ENCODE measurements around the gene INPP5J. TPM values are rescaled to one million over a fixed set of nuclear protein-coding genes. Genes with fewer than 3 reads are reported as not detected.

Gene INPP5J
- total RNA-seq, 2 experiments from 2014 or later, result not detected

DNA sequence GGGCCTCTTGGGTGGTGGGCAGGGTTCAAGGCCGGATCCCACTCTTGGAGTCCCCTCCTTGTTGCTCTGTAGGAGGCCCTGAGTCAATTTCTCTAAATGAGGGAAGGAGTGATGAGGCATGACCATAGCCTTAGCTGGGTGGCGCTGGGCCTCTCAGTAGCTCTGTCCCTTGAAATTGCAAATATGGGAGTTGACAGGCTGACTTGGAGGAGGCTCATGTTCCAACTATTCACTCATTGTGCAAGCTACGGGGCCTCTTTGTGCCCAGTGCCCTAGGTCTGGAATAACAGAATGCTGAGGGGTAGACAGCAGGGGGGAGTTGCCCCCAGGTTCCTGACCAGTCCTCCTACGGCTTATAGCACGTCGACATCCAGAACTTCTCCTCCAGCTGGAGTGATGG is 23.4 kb upstream of the INPP5J start:
- no peaks in the 10 kb centered on the region for H3K27me3 Mint-ChIP-seq
- POLR2A ChIA-PET, result interaction anchor here (1.3 kb wide), 1 partner anchor 169 kb away, joined by 3 read pairs; no protein-coding TSS in a partner anchor
- CTCF ChIA-PET, result no interaction called here

DNA sequence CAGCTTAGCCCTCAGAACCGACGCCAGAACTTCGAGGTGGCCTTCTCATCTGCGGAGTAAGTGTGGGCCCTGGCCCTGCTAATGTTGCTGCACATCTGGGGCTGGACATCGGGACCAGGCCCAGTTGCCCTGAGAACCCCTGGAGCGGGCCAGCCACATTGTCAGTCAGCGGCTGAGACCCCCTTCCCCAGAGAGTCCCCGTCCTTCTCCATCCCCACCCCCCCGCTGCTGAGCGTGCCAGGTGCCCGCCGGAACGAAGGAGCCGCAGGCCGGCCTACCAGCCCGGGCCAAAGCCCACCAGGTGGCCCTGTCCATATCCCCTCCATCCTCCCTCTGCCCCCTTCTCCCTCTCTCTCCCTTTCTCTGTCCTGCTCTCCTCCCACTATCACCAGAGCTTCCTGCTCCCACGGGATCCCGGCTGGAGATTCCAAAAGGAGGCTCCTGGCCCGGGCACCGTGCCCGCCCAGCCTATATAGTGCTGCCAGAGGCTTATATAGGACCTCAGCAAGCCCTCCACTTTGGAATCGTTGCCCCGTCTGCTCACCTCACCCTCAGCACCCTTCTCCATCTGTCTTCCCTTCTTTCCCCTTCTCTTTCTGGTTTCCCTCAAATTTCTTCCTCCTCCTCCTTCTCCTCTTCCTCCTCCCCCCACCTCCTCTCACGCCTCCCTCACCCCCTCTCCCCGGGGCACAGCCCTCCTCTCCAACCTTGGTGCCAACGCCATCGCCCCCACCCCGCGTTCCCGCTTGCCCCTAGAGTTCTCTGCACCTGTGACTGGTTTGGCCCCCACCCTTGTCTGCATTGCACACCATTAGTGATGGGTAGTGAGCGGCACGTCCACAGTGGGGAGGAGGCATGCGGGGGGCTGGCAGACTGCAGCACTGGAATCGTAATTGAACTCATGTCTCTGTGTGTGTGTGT is 22.7 kb upstream of the INPP5J start:
- CTCF ChIA-PET, result no interaction called here
- H3K9me3 Mint-ChIP-seq, result no peaks in the 10 kb centered on the region
- H3K4me3 Mint-ChIP-seq, result no peak overlapping the region
- no peaks in the 10 kb centered on the region for H3K27me3 Mint-ChIP-seq
- peaks cover 12% of the 10 kb centered on the region for H3K36me3 Mint-ChIP-seq (ENCODE audit: low read depth)
- POLR2A ChIA-PET, result no interaction called here
- no peaks in the 10 kb centered on the region for H3K4me1 Mint-ChIP-seq
- no peak for DNase-seq
- no peak overlapping the region for H3K27ac Mint-ChIP-seq

More for the DNA sequence above, 23.4 kb upstream of the INPP5J start:
- Mint-ChIP-seq H3K4me1 (no peaks in the 10 kb centered on the region), H3K27ac (no peak overlapping the region), H3K36me3 (ENCODE audit: low read depth) (peaks cover 12% of the 10 kb centered on the region), H3K9me3 (no peaks in the 10 kb centered on the region), H3K4me3 (no peak overlapping the region)
- DNase-seq, result no peak

- DNase-seq, result no peak
- H3K36me3 Mint-ChIP-seq (ENCODE audit: low read depth), result peaks cover 9% of the 10 kb centered on the region
- ChIA-PET POLR2A (no interaction called here), CTCF (no interaction called here)
- H3K9me3 Mint-ChIP-seq, result no peaks in the 10 kb centered on the region
- H3K4me3 Mint-ChIP-seq, result no peak overlapping the region
- H3K27ac Mint-ChIP-seq, result no peak overlapping the region
- no peaks in the 10 kb centered on the region for H3K27me3 Mint-ChIP-seq
- no peaks in the 10 kb centered on the region for H3K4me1 Mint-ChIP-seq
These were observed 21.8 kb upstream of the INPP5J start for GRCh38 chr22:31100762-31101525.

DNA sequence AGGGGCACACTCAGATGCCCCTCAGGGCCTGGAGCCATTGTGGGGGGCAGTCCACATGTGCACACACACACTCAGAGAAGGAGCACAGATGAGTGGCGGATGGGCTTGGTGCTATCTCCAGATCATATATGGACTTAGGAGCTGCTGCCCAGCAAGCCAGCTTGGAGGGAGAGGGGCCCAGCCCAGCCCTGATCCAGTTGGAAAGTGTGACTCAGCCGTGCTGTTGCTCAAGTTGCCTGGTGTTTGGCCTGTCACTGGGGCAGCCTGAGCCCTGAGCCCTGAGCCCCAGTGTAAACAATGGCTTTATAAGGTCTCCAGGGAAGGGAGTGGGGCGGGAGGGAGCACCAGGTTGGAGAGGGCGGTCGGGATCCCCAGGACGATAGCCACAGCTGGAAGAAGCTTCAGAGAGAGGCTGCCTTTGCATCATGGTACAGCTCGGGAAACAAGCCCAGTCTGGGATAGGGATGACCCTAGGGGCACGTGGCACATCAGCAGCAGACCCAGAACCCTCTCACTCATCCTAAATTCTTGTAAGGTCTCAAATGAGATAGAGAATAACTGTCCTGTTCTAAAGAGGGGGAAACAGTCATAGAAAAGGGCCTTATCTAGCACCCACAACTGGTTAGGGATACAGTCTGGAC is 20.2 kb upstream of the INPP5J start:
- CTCF ChIA-PET, result no interaction called here
- POLR2A ChIA-PET, result interaction anchor here (0.9 to 1.2 kb wide), 2 partner anchors 17 to 76 kb away, joined by 3 read pairs; no protein-coding TSS in a partner anchor
- Mint-ChIP-seq H3K36me3 (ENCODE audit: low read depth) (peaks cover 2% of the 10 kb centered on the region), H3K4me3 (no peak overlapping the region), H3K4me1 (peaks cover 9% of the 10 kb centered on the region), H3K9me3 (no peaks in the 10 kb centered on the region), H3K27me3 (no peaks in the 10 kb centered on the region), H3K27ac (no peak overlapping the region)
- DNase-seq, result no peak

DNA sequence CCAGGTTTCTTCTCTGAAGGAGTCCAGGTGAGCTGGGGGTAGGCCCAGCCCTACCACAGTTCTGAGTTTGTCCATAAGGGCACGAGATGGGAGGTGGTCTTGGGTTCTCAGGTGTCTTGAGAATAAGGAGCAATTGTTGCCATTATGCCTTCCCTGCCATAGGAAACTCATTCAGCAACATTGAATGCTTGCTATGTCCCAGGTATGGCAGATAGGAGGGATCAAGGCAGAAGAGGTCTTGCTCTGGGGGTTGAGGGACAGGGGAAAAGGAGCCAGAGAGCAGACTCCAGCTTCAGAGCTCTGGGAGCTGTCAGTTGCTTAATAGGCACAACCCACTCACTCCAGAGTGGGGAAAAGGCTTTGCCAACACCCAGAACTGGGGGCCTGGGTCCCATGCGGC is 19.7 kb upstream of the INPP5J start:
- no peak for DNase-seq
- CTCF ChIA-PET, result no interaction called here
- no peak overlapping the region for H3K4me3 Mint-ChIP-seq
- no peaks in the 10 kb centered on the region for H3K9me3 Mint-ChIP-seq
- no peak overlapping the region for H3K27ac Mint-ChIP-seq
- POLR2A ChIA-PET, result interaction anchor here (0.9 to 1.8 kb wide), 4 partner anchors 10 to 75 kb away, joined by 3 to 5 read pairs (median 3); no protein-coding TSS in a partner anchor
- no peaks in the 10 kb centered on the region for H3K27me3 Mint-ChIP-seq
- H3K4me1 Mint-ChIP-seq, result peaks cover 14% of the 10 kb centered on the region
- peaks cover 2% of the 10 kb centered on the region for H3K36me3 Mint-ChIP-seq (ENCODE audit: low read depth)

DNA sequence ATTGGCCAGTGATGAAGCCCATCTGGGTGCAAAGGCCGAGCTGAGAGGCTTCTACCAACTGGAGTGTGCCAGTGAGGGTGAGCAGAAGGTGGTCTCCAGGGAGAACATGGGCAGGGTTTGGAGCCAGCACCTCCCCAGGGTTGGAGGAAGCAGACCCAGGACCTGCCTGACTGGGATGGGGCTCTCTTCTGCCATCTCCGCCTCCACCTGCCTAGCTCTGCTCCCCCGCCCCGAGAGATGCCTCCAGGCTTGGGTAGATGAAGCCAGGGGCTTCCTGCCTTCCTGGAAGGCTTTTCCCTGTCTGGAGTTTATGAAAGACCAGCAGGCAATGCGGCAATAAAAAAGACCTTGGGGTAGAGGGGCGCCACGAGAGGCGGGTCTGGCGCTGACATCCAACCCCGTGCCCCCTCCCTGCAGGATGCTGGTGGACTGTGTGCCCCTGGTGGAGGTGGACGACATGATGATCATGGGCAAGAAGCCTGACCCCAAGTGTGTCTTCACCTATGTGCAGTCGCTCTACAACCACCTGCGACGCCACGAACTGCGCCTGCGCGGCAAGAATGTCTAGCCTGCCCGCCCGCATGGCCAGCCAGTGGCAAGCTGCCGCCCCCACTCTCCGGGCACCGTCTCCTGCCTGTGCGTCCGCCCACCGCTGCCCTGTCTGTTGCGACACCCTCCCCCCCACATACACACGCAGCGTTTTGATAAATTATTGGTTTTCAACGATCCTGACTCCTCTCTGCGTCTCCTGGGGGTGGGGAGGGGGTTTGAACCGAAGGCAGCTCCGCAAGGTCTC is 18.7 kb upstream of the INPP5J start:
- no peak for DNase-seq
- H3K9me3 Mint-ChIP-seq, result no peaks in the 10 kb centered on the region
- no peak overlapping the region for H3K4me3 Mint-ChIP-seq
- no peak overlapping the region for H3K27ac Mint-ChIP-seq
- no peaks in the 10 kb centered on the region for H3K27me3 Mint-ChIP-seq
- ChIA-PET CTCF (interaction anchor here (0.8 to 1.8 kb wide), 2 partner anchors 19 kb away, joined by 3 to 6 read pairs; no protein-coding TSS in a partner anchor), POLR2A (interaction anchor here (0.7 to 1.8 kb wide), 5 partner anchors 9 to 135 kb away, joined by 3 to 5 read pairs (median 3); partner anchors contain the start of genes MORC2 and TUG1)
- H3K36me3 Mint-ChIP-seq (ENCODE audit: low read depth), result no peaks in the 10 kb centered on the region
- peaks cover 15% of the 10 kb centered on the region for H3K4me1 Mint-ChIP-seq

DNA sequence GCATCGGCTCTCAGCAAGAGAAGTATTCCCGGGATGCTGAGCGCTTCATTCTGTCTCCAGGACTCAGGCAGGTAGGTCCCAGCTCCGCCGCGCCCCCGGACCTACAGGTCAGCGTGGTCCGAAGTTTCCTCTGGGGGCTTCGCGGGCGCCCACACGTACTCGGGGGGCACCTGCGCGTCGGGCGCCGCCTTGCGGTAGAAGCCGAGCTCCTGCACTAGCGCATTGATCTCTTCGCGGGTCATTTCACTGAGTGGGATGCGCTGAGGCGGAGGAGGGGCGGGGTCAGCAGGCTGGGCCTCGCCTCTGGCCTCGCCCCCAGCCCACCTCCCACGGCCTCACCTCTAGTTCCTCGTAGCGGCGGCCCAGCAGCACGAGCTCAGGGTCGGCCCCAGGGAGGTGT is 17.9 kb upstream of the INPP5J start:
- no peaks in the 10 kb centered on the region for H3K27me3 Mint-ChIP-seq
- no peak for DNase-seq
- no peak overlapping the region for H3K4me3 Mint-ChIP-seq
- H3K4me1 Mint-ChIP-seq, result peaks cover 15% of the 10 kb centered on the region
- ChIA-PET POLR2A (interaction anchor here (0.7 to 1.8 kb wide), 3 partner anchors 9 to 136 kb away, joined by 3 to 5 read pairs (median 5); partner anchors contain the start of genes MORC2 and TUG1), CTCF (interaction anchor here (0.5 to 1.8 kb wide), 5 partner anchors 9 to 168 kb away, joined by 3 to 6 read pairs (median 3); no protein-coding TSS in a partner anchor)
- no peaks in the 10 kb centered on the region for H3K36me3 Mint-ChIP-seq (ENCODE audit: low read depth)
- no peaks in the 10 kb centered on the region for H3K9me3 Mint-ChIP-seq
- no peak overlapping the region for H3K27ac Mint-ChIP-seq

DNA sequence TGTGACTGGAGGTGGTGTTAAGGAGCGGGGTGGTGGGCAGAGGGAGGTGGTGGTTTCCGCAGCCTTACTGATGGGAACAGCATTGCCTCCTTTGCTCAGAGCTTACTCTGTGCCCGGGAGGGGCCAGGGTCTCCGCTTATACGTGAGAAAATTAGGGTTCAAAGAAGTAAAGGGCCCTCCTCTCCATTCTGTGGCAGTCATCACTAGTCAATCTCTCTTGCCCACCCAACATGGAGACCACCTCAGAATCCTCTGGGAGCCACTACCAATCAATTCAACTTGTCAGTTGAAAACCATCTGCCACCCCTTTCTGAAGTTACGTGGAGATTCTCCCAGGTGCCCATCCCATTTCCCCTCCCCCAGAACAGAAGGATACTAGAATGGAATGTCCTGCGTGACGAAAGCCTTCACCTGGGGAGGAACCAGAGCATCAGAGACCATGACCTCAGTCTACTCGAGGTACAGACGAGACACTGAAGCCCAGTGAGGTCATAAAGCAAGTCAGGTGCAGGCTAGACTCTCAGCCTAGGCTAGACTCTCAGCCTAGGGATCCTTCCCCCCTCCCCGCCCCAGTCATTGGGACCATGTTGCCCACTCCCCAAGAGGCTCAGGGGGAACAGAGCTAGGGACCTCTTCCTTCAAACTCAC is 17.4 kb upstream of the INPP5J start:
- no peak overlapping the region for H3K4me3 Mint-ChIP-seq
- H3K27me3 Mint-ChIP-seq, result no peaks in the 10 kb centered on the region
- peaks cover 15% of the 10 kb centered on the region for H3K4me1 Mint-ChIP-seq
- H3K36me3 Mint-ChIP-seq (ENCODE audit: low read depth), result no peaks in the 10 kb centered on the region
- no peak overlapping the region for H3K27ac Mint-ChIP-seq
- H3K9me3 Mint-ChIP-seq, result no peaks in the 10 kb centered on the region
- CTCF ChIA-PET, result interaction anchor here (0.5 to 1.8 kb wide), 6 partner anchors 10 to 167 kb away, joined by 3 to 6 read pairs (median 3); no protein-coding TSS in a partner anchor
- POLR2A ChIA-PET, result interaction anchor here (0.7 to 2.4 kb wide), 3 partner anchors 10 to 137 kb away, joined by 3 to 9 read pairs (median 5); partner anchors contain the start of genes MORC2 and TUG1
- no peak for DNase-seq

- Mint-ChIP-seq H3K4me3 (peak overlapping the region; percentile 21), H3K27me3 (no peaks in the 10 kb centered on the region), H3K27ac (no peak overlapping the region), H3K9me3 (no peaks in the 10 kb centered on the region), H3K36me3 (ENCODE audit: low read depth) (no peaks in the 10 kb centered on the region), H3K4me1 (peaks cover 15% of the 10 kb centered on the region)
- ChIA-PET CTCF (interaction anchor here (0.5 to 1.8 kb wide), 3 partner anchors 21 to 167 kb away, joined by 3 to 6 read pairs (median 3); no protein-coding TSS in a partner anchor), POLR2A (interaction anchor here (2.4 kb wide), 1 partner anchor 21 kb away, joined by 9 read pairs; no protein-coding TSS in a partner anchor)
- DNase-seq, result no peak
These were observed 16.7 kb upstream of the INPP5J start for GRCh38 chr22:31106001-31106571.

DNA sequence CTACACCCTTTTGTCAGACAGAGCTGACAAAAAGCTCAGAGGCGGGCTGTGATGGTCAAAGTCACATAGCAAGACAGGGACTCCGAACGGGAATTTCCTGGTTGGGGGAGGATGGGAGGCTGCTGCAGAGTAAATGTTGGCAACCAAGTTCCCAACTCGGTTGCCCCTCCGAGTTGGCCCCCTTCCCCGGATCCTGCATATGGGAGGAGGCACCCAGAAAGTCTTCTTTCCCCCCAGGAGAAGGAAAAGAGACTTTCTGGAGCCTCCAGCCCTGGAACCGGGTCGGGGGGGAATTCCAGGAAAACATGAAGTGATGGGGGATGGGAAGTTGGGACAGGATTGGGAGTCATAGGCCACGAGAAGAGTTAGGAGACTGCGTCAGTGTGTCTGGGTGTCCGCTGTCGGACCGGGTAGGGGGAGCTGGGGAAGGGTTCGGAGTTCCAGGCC is 16.0 kb upstream of the INPP5J start:
- peak overlapping the region; percentile 79 for H3K4me3 Mint-ChIP-seq
- H3K27ac Mint-ChIP-seq, result no peak overlapping the region
- ChIA-PET CTCF (interaction anchor here (0.8 to 2.9 kb wide), 11 partner anchors 11 to 208 kb away, joined by 3 to 28 read pairs (median 7); partner anchors contain the start of genes LIMK2, PIK3IP1 and RNF185), POLR2A (interaction anchor here (2.0 to 2.4 kb wide), 5 partner anchors 21 to 240 kb away, joined by 5 to 10 read pairs (median 8); partner anchors contain the start of genes PATZ1 and TUG1)
- no peak for DNase-seq
- no peaks in the 10 kb centered on the region for H3K27me3 Mint-ChIP-seq
- peaks cover 15% of the 10 kb centered on the region for H3K4me1 Mint-ChIP-seq
- no peaks in the 10 kb centered on the region for H3K36me3 Mint-ChIP-seq (ENCODE audit: low read depth)
- H3K9me3 Mint-ChIP-seq, result no peaks in the 10 kb centered on the region
